DOHH2 (cell line): Measurements from ENCODE around the gene NCKAP1.

ENCODE experiments used
- H3F3A ChIP-seq: fragments of 200-600 bp; sonication (generic), shearing (Covaris generic); 2 replicates; pipeline ENCODE4 v1.6.0; 2016; ENCODE audit warnings: antibody characterized with exemption, mild to moderate bottlenecking; ENCODE audit not compliant: control insufficient read depth, insufficient read depth
- H3K27ac ChIP-seq: fragments of 200-600 bp; sonication (generic); 2 replicates; pipeline ENCODE4 v1.5.1; 2014; ENCODE audit warnings: low read depth, mild to moderate bottlenecking, low read length, moderate library complexity
- H3K27me3 ChIP-seq: fragments of 200-600 bp; sonication (generic); 2 replicates; pipeline ENCODE4 v1.6.1; 2014; ENCODE audit warnings: mild to moderate bottlenecking, low read length, mixed read lengths; ENCODE audit not compliant: control insufficient read depth
- H3K36me3 ChIP-seq: fragments of 200-600 bp; sonication (generic); 2 replicates; pipeline ENCODE4 v1.6.1; 2014; ENCODE audit warnings: mild to moderate bottlenecking, low read length, moderate library complexity, mixed read lengths; ENCODE audit not compliant: control insufficient read depth
- H3K4me1 ChIP-seq: fragments of 200-600 bp; sonication (generic); 2 replicates; pipeline ENCODE4 v1.6.1; 2014; ENCODE audit warnings: mild to moderate bottlenecking, low read length, mixed read lengths; ENCODE audit not compliant: control insufficient read depth
- H3K4me2 ChIP-seq: fragments of 200-600 bp; sonication (generic); 2 replicates; pipeline ENCODE4 v1.6.0; 2014; ENCODE audit warnings: mild to moderate bottlenecking, low read length, moderate library complexity
- H3K4me3 ChIP-seq: fragments of 200-600 bp; sonication (generic); 2 replicates; pipeline ENCODE4 v1.5.1; 2014; ENCODE audit warnings: mild to moderate bottlenecking, low read length, mixed read lengths
- H3K79me2 ChIP-seq: fragments of 200-600 bp; sonication (generic); 2 replicates; pipeline ENCODE4 v1.6.1; 2014; ENCODE audit warnings: mild to moderate bottlenecking, low read length, mixed read lengths; ENCODE audit not compliant: control insufficient read depth
- H3K9me2 ChIP-seq: fragments of 200-600 bp; sonication (generic); replicated peaks from 2 replicates; pipeline ENCODE4 v1.6.1; 2014; ENCODE audit warnings: mild to moderate bottlenecking, low read length, mixed read lengths; ENCODE audit not compliant: control insufficient read depth
- H3K9me3 ChIP-seq: fragments of 200-600 bp; sonication (generic); 2 replicates; pipeline ENCODE4 v1.6.1; 2014; ENCODE audit warnings: antibody characterized with exemption, low read length, mixed read lengths; ENCODE audit not compliant: control insufficient read depth, insufficient read depth
- H4K20me1 ChIP-seq: fragments of 200-600 bp; sonication (generic); 2 replicates; pipeline ENCODE4 v1.6.0; 2014; ENCODE audit warnings: low read depth, mild to moderate bottlenecking, antibody characterized with exemption, low read length, moderate library complexity; ENCODE audit not compliant: control insufficient read depth, insufficient read depth
- CTCF ChIP-seq: fragments of 200-600 bp; sonication (generic); IDR thresholded peaks from one replicate; pipeline ENCODE4 v1.5.1; 2014; ENCODE audit warnings: antibody characterized with exemption, mild to moderate bottlenecking, low read depth, low read length; ENCODE audit not compliant: poor library complexity, severe bottlenecking
- EZH2phosphoT487 ChIP-seq: fragments of 200-600 bp; sonication (generic); IDR thresholded peaks from 2 replicates; pipeline ENCODE4 v1.6.1; 2017; ENCODE audit warnings: borderline replicate concordance, mild to moderate bottlenecking, antibody characterized with exemption, low read length, moderate library complexity, mixed read lengths

NCKAP1 gene

GRCh38 chr2:182898718-182899117 is 139.5 kb downstream of the NCKAP1 start:
- Histone ChIP-seq H3K79me2 (no peaks in the 10 kb centered on the region), H3K27ac (no peak overlapping the region), H3K36me3 (no peaks in the 10 kb centered on the region), H3K9me2 (no peaks in the 10 kb centered on the region), H3K4me1 (no peaks in the 10 kb centered on the region), H3K27me3 (no peaks in the 10 kb centered on the region), H3K9me3 (peaks cover 6% of the 10 kb centered on the region; the same call in 1 of the 2 replicates), H4K20me1 (no peaks in the 10 kb centered on the region), H3K4me2 (no peak overlapping the region), H3F3A (no peaks in the 10 kb centered on the region), H3K4me3 (no peak overlapping the region)
- TF ChIP-seq CTCF (no peak), EZH2phosphoT487 (no peak)

GRCh38 chr2:182897137-182897536 is 141.1 kb downstream of the NCKAP1 start:
- H3K27me3 ChIP-seq, result no peaks in the 10 kb centered on the region
- TF ChIP-seq CTCF (no peak), EZH2phosphoT487 (no peak)
- H3K9me3 ChIP-seq, result peaks cover 10% of the 10 kb centered on the region; the same call in 1 of the 2 replicates
- H3F3A ChIP-seq, result no peaks in the 10 kb centered on the region
- H3K9me2 ChIP-seq, result no peaks in the 10 kb centered on the region
- no peaks in the 10 kb centered on the region for H3K4me1 ChIP-seq
- H3K4me3 ChIP-seq, result no peak overlapping the region
- H3K36me3 ChIP-seq, result no peaks in the 10 kb centered on the region
- no peak overlapping the region for H3K27ac ChIP-seq
- H3K79me2 ChIP-seq, result no peaks in the 10 kb centered on the region
- no peaks in the 10 kb centered on the region for H4K20me1 ChIP-seq
- no peak overlapping the region for H3K4me2 ChIP-seq

GRCh38 chr2:182895798-182896197 is 142.5 kb downstream of the NCKAP1 start:
- TF ChIP-seq CTCF, result no peak
- TF ChIP-seq EZH2phosphoT487, result no peak
- Histone ChIP-seq H3F3A (no peaks in the 10 kb centered on the region), H4K20me1 (no peaks in the 10 kb centered on the region), H3K79me2 (no peaks in the 10 kb centered on the region), H3K4me3 (no peak overlapping the region), H3K9me3 (peaks cover 10% of the 10 kb centered on the region; the same call in 1 of the 2 replicates), H3K36me3 (no peaks in the 10 kb centered on the region), H3K27me3 (no peaks in the 10 kb centered on the region), H3K9me2 (no peaks in the 10 kb centered on the region), H3K27ac (no peak overlapping the region), H3K4me1 (no peaks in the 10 kb centered on the region), H3K4me2 (no peak overlapping the region)
